Osteocyte (in vitro differentiated cells): ENCODE measurements around the gene NDUFC1. TPM values are rescaled to one million over a fixed set of nuclear protein-coding genes. Genes with fewer than 3 reads are reported as not detected.

Source experiments
- DNase-seq: peaks from one replicate; pipeline ENCODE4 v3.0.0; 2021; ENCODE audit warnings: mixed read lengths; ENCODE audit not compliant: unreplicated experiment; ENCODE audit errors: extremely low spot score
- H3K27ac Mint-ChIP-seq: one replicate; pipeline ENCODE4 v1.8.0; 2021; ENCODE audit warnings: mild to moderate bottlenecking, mixed read lengths; ENCODE audit not compliant: unreplicated experiment
- H3K27me3 Mint-ChIP-seq: one replicate; pipeline ENCODE4 v1.8.0; 2021; ENCODE audit warnings: mixed read lengths; ENCODE audit not compliant: unreplicated experiment
- H3K36me3 Mint-ChIP-seq: one replicate; pipeline ENCODE4 v1.8.0; 2021; ENCODE audit warnings: mixed read lengths; ENCODE audit not compliant: unreplicated experiment
- H3K4me1 Mint-ChIP-seq: one replicate; pipeline ENCODE4 v1.8.0; 2021; ENCODE audit warnings: mixed read lengths; ENCODE audit not compliant: unreplicated experiment
- H3K4me3 Mint-ChIP-seq: one replicate; pipeline ENCODE4 v1.8.0; 2021; ENCODE audit warnings: mild to moderate bottlenecking, moderate library complexity, mixed read lengths; ENCODE audit not compliant: unreplicated experiment
- H3K9me3 Mint-ChIP-seq: one replicate; pipeline ENCODE4 v1.8.0; 2021; ENCODE audit warnings: mixed read lengths; ENCODE audit not compliant: unreplicated experiment
- total RNA-seq: library from RNA; stranded (reverse); gene quantifications from 2 replicates; pipeline ENCODE4 v1.2.1, GENCODE V29; 2021
- TF ChIP-seq, protein P1 (sequence below): fragments of 200-600 bp; sonication (generic); IDR thresholded peaks from 2 replicates; pipeline ENCODE4 v1.5.0; 2021; ENCODE audit warnings: antibody characterized with exemption, mild to moderate bottlenecking, moderate library complexity

Gene NDUFC1
- total RNA-seq, 1 donor from 2014 or later: 43.7 TPM

DNA sequence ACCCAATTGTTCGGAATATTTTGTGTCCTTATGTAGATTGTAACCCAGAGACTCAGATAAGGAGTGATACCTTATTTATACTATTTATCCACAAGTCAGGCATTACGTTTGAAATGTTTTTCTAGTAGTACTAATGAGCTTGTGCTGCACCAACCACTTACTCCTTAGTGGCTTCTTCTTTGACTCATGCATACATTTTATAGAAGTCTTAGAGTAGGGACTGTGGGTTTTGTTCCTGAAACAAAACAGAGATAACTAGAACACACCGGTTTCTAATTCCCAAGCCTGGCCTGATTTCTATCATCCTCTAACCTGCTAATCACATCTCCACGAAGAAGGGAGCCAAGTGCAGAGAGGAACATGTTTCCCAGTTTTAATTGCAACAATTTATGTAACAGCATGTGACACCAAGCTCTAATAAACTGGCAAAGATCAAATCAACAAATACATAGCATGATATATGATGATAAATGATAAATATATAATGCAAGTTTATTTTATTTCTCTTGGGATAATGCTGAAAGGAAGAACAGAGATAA lies 54.5 kb downstream of the NDUFC1 start:
- H3K36me3 Mint-ChIP-seq: no peaks in the 10 kb centered on the region

DNA sequence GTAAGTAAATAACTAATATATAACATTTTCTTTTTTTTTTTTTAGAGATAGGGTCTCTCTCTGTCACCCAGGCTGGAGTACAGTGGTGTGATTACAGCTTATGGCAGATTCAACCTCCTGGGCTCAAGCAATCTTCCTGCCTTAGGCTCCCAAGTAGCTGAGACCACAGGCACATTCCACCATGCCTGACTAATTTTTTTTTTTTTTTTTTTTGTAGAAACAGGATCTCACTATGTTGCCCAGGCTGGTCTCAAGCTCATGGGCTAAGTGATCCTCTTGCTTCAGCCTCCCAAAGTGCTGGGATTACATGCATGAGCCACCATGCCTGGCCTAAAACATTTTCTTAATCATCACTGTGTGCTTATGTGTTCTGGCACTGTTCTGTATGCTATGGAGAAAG lies 55.0 kb downstream of the NDUFC1 start:
- Mint-ChIP-seq H3K9me3 (no peaks in the 10 kb centered on the region), H3K27ac (no peak overlapping the region), H3K27me3 (no peaks in the 10 kb centered on the region), H3K4me3 (no peak overlapping the region), H3K4me1 (peaks cover 52% of the 10 kb centered on the region), H3K36me3 (no peaks in the 10 kb centered on the region)
- TF ChIP-seq, protein P1, sequence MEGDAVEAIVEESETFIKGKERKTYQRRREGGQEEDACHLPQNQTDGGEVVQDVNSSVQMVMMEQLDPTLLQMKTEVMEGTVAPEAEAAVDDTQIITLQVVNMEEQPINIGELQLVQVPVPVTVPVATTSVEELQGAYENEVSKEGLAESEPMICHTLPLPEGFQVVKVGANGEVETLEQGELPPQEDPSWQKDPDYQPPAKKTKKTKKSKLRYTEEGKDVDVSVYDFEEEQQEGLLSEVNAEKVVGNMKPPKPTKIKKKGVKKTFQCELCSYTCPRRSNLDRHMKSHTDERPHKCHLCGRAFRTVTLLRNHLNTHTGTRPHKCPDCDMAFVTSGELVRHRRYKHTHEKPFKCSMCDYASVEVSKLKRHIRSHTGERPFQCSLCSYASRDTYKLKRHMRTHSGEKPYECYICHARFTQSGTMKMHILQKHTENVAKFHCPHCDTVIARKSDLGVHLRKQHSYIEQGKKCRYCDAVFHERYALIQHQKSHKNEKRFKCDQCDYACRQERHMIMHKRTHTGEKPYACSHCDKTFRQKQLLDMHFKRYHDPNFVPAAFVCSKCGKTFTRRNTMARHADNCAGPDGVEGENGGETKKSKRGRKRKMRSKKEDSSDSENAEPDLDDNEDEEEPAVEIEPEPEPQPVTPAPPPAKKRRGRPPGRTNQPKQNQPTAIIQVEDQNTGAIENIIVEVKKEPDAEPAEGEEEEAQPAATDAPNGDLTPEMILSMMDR: no peak
- no peak for DNase-seq

More for the DNA sequence above, 54.5 kb downstream of the NDUFC1 start:
- Mint-ChIP-seq H3K4me1 (peaks cover 46% of the 10 kb centered on the region), H3K9me3 (no peaks in the 10 kb centered on the region), H3K4me3 (no peak overlapping the region), H3K27ac (no peak overlapping the region), H3K27me3 (no peaks in the 10 kb centered on the region)
- no peak for DNase-seq
- TF ChIP-seq, protein P1: no peak

DNA sequence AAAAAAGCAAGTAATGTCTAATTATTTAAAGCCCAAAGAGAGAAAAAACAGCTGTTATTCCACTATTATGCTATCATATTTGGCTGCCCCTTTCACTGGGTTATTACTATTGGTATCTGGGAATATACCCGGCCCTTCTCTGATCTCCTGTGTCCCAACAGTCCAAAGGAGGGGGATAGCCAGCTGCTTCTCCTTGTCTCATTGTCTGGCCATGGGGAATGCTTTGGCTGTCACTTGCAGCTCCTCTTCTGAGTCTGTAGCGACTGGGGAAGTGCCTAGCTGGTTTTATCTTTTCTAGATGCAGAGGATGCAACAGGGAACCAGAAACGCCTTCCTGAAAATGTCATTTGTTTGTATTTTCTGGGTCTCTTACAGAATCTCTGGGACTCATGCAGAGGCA lies 56.1 kb downstream of the NDUFC1 start:
- Mint-ChIP-seq H3K27ac (peak overlapping the region; percentile 89), H3K27me3 (no peaks in the 10 kb centered on the region), H3K4me3 (no peak overlapping the region), H3K9me3 (no peaks in the 10 kb centered on the region), H3K36me3 (no peaks in the 10 kb centered on the region), H3K4me1 (peaks cover 62% of the 10 kb centered on the region)
- TF ChIP-seq, protein P1: no peak
- DNase-seq: no peak

DNA sequence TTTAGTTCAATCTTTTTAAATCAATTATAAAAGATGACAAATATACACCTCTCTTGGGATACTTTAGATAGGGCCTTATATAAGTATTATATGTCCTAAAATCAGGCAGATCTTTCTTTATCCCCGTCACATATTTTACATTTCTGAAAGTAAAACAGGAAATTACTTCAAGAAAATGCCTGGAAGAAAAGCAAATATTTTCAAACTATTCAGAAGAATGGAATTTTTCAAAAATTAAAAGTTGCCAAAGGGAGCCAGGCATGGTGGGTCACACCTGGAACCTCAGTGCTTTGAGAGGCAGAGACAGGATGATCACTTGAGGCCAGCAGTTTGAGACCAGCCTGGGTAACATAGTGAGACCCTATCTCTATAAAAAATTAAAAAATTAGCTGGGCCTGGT lies 56.7 kb downstream of the NDUFC1 start:
- Mint-ChIP-seq H3K4me1 (peaks cover 62% of the 10 kb centered on the region), H3K36me3 (no peaks in the 10 kb centered on the region), H3K9me3 (no peaks in the 10 kb centered on the region), H3K4me3 (peak overlapping the region; percentile 35), H3K27ac (peak overlapping the region; percentile 89), H3K27me3 (no peaks in the 10 kb centered on the region)
- TF ChIP-seq, protein P1: no peak
- DNase-seq: no peak

DNA sequence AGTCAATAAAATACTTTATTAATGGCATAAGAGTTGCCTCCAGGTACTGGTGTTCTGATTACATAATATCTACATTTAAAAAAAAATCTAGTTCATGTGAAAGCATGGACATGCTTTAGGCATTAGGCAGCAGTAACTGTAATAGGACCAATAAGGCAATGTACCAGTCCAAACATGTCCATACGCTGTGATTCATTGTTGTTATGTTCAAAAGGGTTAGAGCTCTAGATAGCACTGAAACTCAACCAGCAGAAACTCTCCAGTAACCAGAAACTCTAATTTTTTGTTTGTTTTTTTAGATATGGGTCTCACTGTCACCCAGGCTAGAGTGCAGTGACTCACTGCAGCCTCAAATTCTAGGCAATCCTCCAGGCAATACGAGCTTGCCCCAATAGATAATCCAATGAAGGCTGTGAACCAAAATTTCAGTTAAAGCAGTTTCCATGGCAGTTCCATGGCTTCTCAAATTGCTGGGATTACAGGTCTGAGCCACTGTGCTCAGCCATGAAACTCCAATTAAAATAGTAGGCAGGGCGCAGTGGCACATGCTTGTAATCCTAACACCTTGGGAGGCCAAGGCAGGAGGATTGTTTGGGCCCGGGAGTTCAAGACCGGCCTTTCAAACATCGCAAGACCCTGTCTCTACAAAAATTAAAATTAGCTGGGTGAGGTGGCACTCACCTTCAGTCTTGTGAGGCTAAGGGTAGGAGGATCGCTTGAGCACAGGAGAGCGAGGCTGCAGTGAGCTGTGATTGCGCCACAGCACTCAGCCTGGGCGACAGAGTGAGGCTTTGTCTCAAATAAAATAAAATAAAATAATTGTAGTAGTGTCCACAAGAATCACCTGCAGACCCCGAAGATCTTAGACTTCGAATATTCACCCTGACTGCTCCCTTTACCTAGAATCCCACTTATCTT lies 58.6 kb downstream of the NDUFC1 start:
- H3K36me3 Mint-ChIP-seq: no peaks in the 10 kb centered on the region
- DNase-seq: peak; percentile 6
- H3K4me3 Mint-ChIP-seq: no peak overlapping the region
- TF ChIP-seq, protein P1: no peak
- peak overlapping the region; percentile 89 for H3K27ac Mint-ChIP-seq
- H3K27me3 Mint-ChIP-seq: no peaks in the 10 kb centered on the region
- peaks cover 8% of the 10 kb centered on the region for H3K9me3 Mint-ChIP-seq
- peaks cover 59% of the 10 kb centered on the region for H3K4me1 Mint-ChIP-seq
